ENCODE measurements around the gene OR2V1.
"Not testable (repeated sequence)": the region's sequence is repeated elsewhere in the genome, so short reads cannot be mapped to it uniquely, and the experiment has no call there.

OR2V1 gene

DNA sequence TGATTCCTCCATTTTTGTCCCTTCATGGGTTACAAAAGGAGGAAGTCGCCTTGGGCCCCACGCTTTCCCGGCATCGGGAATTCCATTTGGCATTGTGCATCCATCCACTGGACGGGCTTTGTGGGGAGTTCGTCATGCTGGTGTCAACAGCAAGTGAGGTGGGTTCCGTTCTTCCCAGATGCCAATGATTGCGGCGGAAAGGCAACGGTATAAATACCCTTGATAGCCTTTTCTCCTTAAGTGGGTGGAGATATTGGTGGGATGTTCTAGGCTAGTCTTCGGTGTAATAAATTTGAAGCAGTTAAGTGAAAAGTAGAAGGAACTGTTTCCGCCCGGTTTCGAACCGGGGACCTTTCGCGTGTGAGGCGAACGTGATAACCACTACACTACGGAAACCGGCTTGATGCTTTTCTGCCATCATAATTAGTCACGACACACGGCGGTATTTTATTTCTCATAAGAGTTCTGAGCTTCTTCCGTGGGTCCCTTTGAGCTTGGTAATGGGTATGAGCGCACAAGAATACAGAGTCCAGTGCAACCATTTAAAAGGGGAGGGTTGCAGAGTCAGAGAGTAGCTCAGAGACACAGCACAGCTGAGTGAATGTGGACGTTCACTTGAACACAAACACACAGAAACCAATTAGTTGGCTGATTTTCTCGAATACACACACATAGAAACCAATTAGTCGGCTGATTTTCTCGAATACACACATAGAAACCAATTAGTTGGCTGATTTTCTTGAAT is 28.9 kb downstream of the OR2V1 start:
- not testable (repeated sequence) for DNase-seq

- not testable (repeated sequence) for DNase-seq
Observed at GRCh38 chr5:181101030-181101641, 29.8 kb downstream of the OR2V1 start.

- no peak for DNase-seq
Observed at GRCh38 chr5:181100121-181100875, 30.7 kb downstream of the OR2V1 start.

DNA sequence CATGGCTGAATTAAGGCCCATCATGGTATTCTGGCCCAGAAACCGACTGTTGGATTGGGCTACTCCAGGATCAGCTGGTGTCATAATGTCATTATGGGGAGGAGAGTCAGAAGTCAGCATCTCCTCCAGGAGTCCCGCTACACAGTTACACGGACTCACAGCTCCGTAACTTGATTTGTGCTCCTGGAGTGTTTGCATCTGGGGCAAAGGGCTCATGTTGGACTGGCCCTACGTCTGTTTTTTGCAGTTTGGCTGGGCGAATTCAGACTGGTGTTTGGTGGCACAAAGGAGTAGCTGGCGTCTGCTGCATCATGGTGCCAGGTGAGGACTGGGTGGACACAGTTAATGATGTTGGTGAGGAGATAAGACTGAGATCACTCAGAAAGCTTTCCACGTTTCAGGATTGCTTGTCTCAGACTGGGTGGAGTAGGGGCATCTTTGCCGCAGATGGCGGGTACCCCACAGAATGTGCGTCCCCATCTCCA is 31.3 kb downstream of the OR2V1 start:
- no peak for DNase-seq

GRCh38 chr5:181098762-181099601 is 32.0 kb downstream of the OR2V1 start:
- DNase-seq = no peak

GRCh38 chr5:181097759-181098491 is 33.0 kb downstream of the OR2V1 start:
- DNase-seq = not testable (repeated sequence)

- not testable (repeated sequence) for DNase-seq
Observed at GRCh38 chr5:181097383-181097753, 33.6 kb downstream of the OR2V1 start.

DNA sequence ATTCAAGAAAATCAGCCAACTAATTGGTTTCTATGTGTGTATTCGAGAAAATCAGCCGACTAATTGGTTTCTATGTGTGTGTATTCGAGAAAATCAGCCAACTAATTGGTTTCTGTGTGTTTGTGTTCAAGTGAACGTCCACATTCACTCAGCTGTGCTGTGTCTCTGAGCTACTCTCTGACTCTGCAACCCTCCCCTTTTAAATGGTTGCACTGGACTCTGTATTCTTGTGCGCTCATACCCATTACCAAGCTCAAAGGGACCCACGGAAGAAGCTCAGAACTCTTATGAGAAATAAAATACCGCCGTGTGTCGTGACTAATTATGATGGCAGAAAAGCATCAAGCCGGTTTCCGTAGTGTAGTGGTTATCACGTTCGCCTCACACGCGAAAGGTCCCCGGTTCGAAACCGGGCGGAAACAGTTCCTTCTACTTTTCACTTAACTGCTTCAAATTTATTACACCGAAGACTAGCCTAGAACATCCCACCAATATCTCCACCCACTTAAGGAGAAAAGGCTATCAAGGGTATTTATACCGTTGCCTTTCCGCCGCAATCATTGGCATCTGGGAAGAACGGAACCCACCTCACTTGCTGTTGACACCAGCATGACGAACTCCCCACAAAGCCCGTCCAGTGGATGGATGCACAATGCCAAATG is 34.1 kb downstream of the OR2V1 start:
- not testable (repeated sequence) for DNase-seq

GRCh38 chr5:181095162-181095561 is 35.8 kb downstream of the OR2V1 start:
- not testable (repeated sequence) for DNase-seq

DNA sequence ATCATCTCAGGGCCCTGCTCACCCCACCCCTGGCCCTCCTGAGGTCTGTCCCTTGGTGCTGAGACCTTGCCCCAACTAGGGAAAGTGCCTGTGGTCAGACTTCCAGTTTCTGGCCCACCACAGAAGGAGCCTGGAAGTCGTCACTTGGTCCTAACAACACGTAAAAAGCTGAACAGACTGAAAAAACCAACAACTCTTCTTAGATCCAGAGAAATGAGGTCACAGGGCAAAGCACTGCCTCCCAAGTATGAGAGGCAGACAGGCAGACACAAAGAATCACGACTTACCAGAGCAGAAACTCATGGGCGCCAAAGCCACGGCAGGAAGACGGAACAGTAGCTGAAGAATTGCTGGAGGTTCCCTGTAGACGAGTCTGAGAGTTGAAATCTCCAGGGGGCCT is 38.5 kb downstream of the OR2V1 start:
- no peak for DNase-seq

- no peak for DNase-seq
Observed at GRCh38 chr5:181088289-181088688, 42.7 kb downstream of the OR2V1 start.

DNA sequence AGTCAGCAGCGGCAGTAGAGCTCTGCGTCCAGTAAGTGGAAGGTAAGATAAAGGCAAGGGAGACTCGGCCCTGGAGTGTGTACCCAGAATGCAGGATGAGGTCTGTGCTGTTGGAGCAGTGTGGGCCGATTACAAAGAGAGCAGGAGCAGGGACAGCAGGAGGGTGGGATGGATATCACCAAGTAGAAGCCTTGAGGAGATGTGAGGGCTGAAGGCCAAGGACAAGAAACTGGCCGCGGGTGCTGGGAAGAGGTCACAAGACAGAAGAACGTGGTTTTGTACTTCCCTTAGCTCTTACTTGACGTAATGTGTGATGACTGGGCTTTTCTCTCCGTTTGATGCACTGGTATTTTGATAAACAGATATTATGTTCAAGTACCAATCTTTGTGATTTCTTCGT is 43.7 kb downstream of the OR2V1 start:
- no peak for DNase-seq

GRCh38 chr5:181086884-181087205 is 44.1 kb downstream of the OR2V1 start:
- no peak for DNase-seq

DNA sequence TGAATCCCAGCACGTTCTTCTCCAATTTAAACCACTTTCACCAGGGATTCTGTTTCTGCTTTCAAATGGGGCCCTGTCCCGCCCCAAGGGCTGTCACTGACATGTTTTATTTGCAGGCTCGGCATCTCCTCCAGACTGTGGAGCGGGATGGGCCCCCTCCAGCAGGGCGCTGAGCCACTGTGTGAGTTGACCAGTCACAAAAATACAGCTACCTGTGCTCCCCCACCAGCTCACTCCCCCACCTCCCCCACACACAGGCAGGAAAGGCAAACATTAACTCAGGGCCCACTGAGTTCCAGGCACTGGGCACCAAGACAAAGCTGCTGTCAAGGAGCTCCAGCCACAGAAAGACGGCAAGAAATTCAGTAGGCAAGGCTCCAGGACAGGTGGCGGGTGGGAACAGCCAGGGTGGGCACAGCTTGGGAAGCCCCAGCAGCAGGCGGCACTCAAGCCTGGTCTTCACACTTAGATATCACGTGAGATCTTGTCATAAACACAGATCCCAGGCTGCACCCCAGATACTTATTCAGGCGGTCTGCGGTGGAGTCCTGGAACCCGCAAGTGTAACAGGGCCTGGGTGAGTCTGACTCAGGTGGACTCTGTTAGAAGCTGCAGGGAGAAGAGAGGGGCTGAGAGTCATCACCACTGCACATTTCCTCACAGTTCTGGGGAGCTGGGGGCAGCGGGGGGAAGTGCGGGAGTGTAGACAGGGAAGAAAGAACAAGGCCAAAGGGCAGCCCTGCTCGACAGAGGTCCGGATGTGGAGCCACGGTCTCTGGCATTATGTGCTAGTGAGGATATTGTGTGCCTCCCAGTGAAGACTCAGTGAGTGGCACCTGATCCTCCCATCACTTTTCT is 44.7 kb downstream of the OR2V1 start:
- DNase-seq = no peak

DNA sequence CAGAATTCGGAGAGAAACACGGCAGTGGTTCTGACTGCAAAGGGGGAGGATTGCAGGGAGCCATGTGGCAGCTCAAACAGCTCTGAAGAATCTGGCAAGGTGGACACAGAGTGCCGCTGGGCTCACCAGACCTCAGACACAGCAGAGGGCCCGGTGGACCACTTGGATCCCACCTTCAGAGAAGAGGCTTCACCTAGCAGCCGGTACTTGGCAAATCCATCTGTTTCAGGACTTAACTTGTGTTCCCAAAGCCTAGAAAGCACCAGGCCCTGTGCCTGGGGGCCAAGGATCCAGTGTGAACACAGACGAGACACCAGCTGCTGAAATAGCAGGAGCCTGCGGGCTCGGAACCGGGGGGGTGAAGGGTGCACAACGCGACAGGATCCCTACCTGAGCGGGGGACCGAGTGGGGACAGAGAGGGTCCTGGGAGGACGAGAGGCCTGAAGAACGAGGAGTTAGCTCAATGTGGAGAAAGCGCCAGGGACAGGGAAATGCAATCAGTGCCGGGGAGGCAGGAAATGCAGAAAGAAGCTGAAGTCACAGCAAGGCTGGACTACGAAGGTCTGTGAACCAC is 46.3 kb downstream of the OR2V1 start:
- DNase-seq = no peak

DNA sequence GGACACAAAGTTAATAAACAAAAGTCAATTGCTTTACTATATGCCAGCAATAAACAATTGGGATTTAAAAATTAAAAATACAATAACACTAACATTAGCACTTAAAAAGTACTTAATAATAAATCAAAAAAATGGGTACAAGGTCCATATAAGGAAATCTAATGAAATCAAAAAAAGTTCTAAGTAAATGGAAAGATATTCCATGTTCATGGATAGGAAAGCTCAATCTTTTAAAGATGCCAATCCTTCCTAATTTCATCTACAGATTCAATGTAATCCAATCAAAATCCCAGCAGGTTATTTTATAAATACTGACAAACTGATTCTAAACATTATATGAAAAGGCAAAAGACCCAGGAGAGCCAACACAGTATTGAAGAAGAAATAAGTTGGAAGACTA is 49.0 kb downstream of the OR2V1 start:
- DNase-seq = no peak

GRCh38 chr5:181076920-181077319 is 54.0 kb downstream of the OR2V1 start:
- DNase-seq = no peak
